SK-N-SH treated with all-trans-retinoic acid at 6 μM for 48 hours (cell line): ENCODE results near the gene RALGPS1.

Source experiments
- ATAC-seq: fragments of 200-7000 bp; cut with Tn5 transposase; 3 replicates; pipeline ENCODE4 v1.9.1; 2020; ENCODE audit warnings: mild to moderate bottlenecking, moderate library complexity
- BACH2 ChIP-seq: fragments of 250-450 bp; sonication (Bioruptor Pico); IDR thresholded peaks from 2 replicates; pipeline ENCODE4 v1.9.0; 2021; ENCODE audit warnings: mild to moderate bottlenecking, borderline replicate concordance
- CREB5 ChIP-seq: fragments of 250-450 bp; sonication (Bioruptor Pico); IDR thresholded peaks from 2 replicates; pipeline ENCODE4 v1.5.1; 2020; ENCODE audit warnings: low read depth, mild to moderate bottlenecking, moderate library complexity
- CSDC2 ChIP-seq: fragments of 250-450 bp; sonication (Bioruptor Pico); IDR thresholded peaks from 2 replicates; pipeline ENCODE4 v1.5.0; 2020; ENCODE audit warnings: mild to moderate bottlenecking, moderate library complexity
- ESRRG ChIP-seq: fragments of 250-450 bp; sonication (Bioruptor Pico); IDR thresholded peaks from 2 replicates; pipeline ENCODE4 v1.6.1; 2021; ENCODE audit warnings: mild to moderate bottlenecking
- GLIS3 ChIP-seq: fragments of 250-450 bp; sonication (Bioruptor Pico); IDR thresholded peaks from 2 replicates; pipeline ENCODE4 v1.5.0; 2020; ENCODE audit warnings: mild to moderate bottlenecking, moderate library complexity
- OSR1 ChIP-seq: fragments of 250-450 bp; sonication (Bioruptor Pico); IDR thresholded peaks from 2 replicates; pipeline ENCODE4 v1.8.0; 2022; ENCODE audit warnings: moderate library complexity, mild to moderate bottlenecking, inconsistent platforms
- POU6F1 ChIP-seq: fragments of 250-450 bp; sonication (Bioruptor Pico); IDR thresholded peaks from 2 replicates; pipeline ENCODE4 v1.8.0; 2021; ENCODE audit warnings: low read depth, mild to moderate bottlenecking, moderate library complexity, borderline replicate concordance
- PPARA ChIP-seq: fragments of 250-450 bp; sonication (Bioruptor Pico); IDR thresholded peaks from 2 replicates; pipeline ENCODE4 v1.5.0; 2020; ENCODE audit warnings: mild to moderate bottlenecking, borderline replicate concordance
- SNAI2 ChIP-seq: fragments of 250-450 bp; sonication (Bioruptor Pico); IDR thresholded peaks from 2 replicates; pipeline ENCODE4 v1.5.0; 2020; ENCODE audit warnings: mild to moderate bottlenecking, moderate library complexity
- TCF4 ChIP-seq: fragments of 250-450 bp; sonication (Bioruptor Pico); IDR thresholded peaks from 2 replicates; pipeline ENCODE4 v1.8.0; 2021; ENCODE audit warnings: mild to moderate bottlenecking, moderate library complexity, borderline replicate concordance
- TOX ChIP-seq: fragments of 250-450 bp; sonication (Bioruptor Pico); IDR thresholded peaks from 2 replicates; pipeline ENCODE4 v1.8.0; 2021; ENCODE audit warnings: mild to moderate bottlenecking, moderate library complexity, borderline replicate concordance
- ZFP3 ChIP-seq: fragments of 250-450 bp; sonication (Bioruptor Pico); IDR thresholded peaks from 2 replicates; pipeline ENCODE4 v1.5.0; 2020; ENCODE audit warnings: mild to moderate bottlenecking, moderate library complexity
- ZFP30 ChIP-seq: fragments of 450-650 bp; formaldehyde crosslinking; IDR thresholded peaks from 2 replicates; pipeline ENCODE4 v1.5.0; 2022; ENCODE audit warnings: mild to moderate bottlenecking, moderate library complexity
- ZNF565 ChIP-seq: fragments of 450-650 bp; formaldehyde crosslinking; conservative IDR thresholded peaks from 2 replicates; pipeline ENCODE4 v1.5.0; 2020; ENCODE audit warnings: low read depth, mild to moderate bottlenecking, moderate library complexity
- TF ChIP-seq, protein P1 (sequence below): fragments of 250-450 bp; sonication (Bioruptor Pico); IDR thresholded peaks from 2 replicates; pipeline ENCODE4 v1.5.0; 2020; ENCODE audit warnings: mild to moderate bottlenecking, moderate library complexity
- TF ChIP-seq, protein P2 (sequence below): fragments of 250-450 bp; sonication (Bioruptor Pico); IDR thresholded peaks from 2 replicates; pipeline ENCODE4 v1.5.1; 2021; ENCODE audit warnings: mild to moderate bottlenecking, moderate library complexity

Gene RALGPS1

DNA sequence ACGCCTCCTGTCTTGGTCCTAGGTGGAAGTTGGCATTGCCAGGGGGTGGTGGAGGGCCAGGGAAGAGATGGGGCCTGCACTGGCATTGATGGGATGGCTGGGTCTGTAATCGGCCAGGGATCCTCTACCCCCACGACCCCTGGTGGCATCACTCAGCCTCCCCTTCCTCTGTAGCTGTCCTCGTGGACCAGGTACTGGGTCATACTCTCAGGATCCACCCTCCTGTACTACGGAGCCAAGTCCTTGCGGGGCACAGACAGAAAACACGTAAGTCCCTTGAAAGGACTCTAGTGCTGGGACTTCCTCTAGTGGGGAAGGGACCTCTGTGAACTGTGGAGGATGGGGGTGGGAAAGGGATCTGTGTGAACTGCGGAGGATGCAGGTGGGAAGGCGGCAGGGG is 297.9 kb downstream of the RALGPS1 start:
- no peak for ATAC-seq
- TF ChIP-seq ZFP3 (CRISPR knock-in tag): no peak
- TF ChIP-seq, protein P1, sequence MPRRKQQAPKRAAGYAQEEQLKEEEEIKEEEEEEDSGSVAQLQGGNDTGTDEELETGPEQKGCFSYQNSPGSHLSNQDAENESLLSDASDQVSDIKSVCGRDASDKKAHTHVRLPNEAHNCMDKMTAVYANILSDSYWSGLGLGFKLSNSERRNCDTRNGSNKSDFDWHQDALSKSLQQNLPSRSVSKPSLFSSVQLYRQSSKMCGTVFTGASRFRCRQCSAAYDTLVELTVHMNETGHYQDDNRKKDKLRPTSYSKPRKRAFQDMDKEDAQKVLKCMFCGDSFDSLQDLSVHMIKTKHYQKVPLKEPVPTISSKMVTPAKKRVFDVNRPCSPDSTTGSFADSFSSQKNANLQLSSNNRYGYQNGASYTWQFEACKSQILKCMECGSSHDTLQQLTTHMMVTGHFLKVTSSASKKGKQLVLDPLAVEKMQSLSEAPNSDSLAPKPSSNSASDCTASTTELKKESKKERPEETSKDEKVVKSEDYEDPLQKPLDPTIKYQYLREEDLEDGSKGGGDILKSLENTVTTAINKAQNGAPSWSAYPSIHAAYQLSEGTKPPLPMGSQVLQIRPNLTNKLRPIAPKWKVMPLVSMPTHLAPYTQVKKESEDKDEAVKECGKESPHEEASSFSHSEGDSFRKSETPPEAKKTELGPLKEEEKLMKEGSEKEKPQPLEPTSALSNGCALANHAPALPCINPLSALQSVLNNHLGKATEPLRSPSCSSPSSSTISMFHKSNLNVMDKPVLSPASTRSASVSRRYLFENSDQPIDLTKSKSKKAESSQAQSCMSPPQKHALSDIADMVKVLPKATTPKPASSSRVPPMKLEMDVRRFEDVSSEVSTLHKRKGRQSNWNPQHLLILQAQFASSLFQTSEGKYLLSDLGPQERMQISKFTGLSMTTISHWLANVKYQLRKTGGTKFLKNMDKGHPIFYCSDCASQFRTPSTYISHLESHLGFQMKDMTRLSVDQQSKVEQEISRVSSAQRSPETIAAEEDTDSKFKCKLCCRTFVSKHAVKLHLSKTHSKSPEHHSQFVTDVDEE (CRISPR knock-in tag): no peak
- TF ChIP-seq ZNF565: no peak
- TF ChIP-seq PPARA (CRISPR knock-in tag): no peak
- TF ChIP-seq BACH2: no peak

DNA sequence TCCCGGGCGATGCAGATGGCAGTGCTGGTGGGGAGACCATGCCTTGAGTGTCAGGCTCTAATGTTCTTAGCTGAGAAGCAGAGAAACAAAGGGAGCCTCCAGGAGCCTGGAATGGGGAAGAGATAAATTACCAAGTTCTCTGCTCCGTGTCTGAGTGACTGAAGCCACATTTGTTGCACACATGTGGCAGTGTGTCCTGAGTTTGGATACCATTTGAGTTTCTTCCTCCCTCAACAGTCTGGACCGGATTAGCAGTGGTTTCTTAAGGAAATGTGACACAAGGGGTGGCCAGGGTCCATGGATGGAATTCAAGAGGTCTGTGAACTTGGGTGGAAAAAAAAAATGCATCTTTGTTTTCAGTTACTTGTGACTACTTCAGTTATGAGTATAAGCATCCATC is 299.3 kb downstream of the RALGPS1 start:
- ATAC-seq: no peak
- TF ChIP-seq, protein P2, sequence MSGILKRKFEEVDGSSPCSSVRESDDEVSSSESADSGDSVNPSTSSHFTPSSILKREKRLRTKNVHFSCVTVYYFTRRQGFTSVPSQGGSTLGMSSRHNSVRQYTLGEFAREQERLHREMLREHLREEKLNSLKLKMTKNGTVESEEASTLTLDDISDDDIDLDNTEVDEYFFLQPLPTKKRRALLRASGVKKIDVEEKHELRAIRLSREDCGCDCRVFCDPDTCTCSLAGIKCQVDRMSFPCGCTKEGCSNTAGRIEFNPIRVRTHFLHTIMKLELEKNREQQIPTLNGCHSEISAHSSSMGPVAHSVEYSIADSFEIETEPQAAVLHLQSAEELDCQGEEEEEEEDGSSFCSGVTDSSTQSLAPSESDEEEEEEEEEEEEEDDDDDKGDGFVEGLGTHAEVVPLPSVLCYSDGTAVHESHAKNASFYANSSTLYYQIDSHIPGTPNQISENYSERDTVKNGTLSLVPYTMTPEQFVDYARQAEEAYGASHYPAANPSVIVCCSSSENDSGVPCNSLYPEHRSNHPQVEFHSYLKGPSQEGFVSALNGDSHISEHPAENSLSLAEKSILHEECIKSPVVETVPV (CRISPR knock-in tag): no peak
- TF ChIP-seq POU6F1 (CRISPR knock-in tag) (no peak), PPARA (CRISPR knock-in tag) (no peak), TCF4 (CRISPR knock-in tag) (no peak), CSDC2 (no peak), TOX (no peak), ESRRG (CRISPR knock-in tag) (no peak), CREB5 (CRISPR knock-in tag) (no peak), ZFP30 (no peak), ZFP3 (CRISPR knock-in tag) (no peak), OSR1 (CRISPR knock-in tag) (no peak), SNAI2 (CRISPR knock-in tag) (no peak), BACH2 (no peak), GLIS3 (CRISPR knock-in tag) (no peak)
- TF ChIP-seq, protein P1 (CRISPR knock-in tag): no peak

GRCh38 chr9:127214421-127215267 is 300.1 kb downstream of the RALGPS1 start:
- peak; percentile 88 for ATAC-seq

More at GRCh38 chr9:127214421-127215267, 300.1 kb downstream of the RALGPS1 start:
- TF ChIP-seq, protein P1 (CRISPR knock-in tag): no peak
- TF ChIP-seq SNAI2 (CRISPR knock-in tag) (no peak), TOX (no peak)
